Caco-2 (cell line): ENCODE results near the gene CAMK4. TPM values are rescaled to one million over a fixed set of nuclear protein-coding genes. Genes with fewer than 3 reads are reported as not detected.

Source experiments
- BruUV-seq: library from RNA; stranded (reverse); fragments of 400-500 nt; replicated peaks from 2 replicates; lab custom pipeline; 2021; lab: Mats Ljungman, UMichigan
- CTCF ChIA-PET: fragments of 300-600 bp; sonication (Branson Sonifier 250); formaldehyde crosslinking; loops from one replicate; lab custom pipeline; 2022; ENCODE audit warnings: antibody characterized with exemption; lab: Charles Lee
- POLR2A ChIA-PET: fragments of 300-600 bp; sonication (Branson Sonifier 250); formaldehyde crosslinking; loops from one replicate; lab custom pipeline; 2022; ENCODE audit warnings: antibody characterized with exemption; lab: Charles Lee
- DNase-seq, 2 experiments: peaks; one replicate each; pipeline versions ENCODE4 v3.0.0 to v3.0.0-alpha.2; 2020 to 2022
- H3K27me3 ChIP-seq: replicated peaks from 2 replicates; pipeline ENCODE4 v1.6.0; 2011; ENCODE audit warnings: low read length; ENCODE audit not compliant: control insufficient read depth, insufficient read depth
- H3K36me3 ChIP-seq: 2 replicates; pipeline ENCODE4 v1.5.1; 2011; ENCODE audit warnings: low read length; ENCODE audit not compliant: control insufficient read depth, insufficient read depth
- H3K4me1 ChIP-seq: fragments of 250-450 bp; sonication (Bioruptor Pico); 2 replicates; pipeline ENCODE4 v1.5.1; 2020; ENCODE audit warnings: mild to moderate bottlenecking
- H3K4me3 ChIP-seq: 2 replicates; pipeline ENCODE4 v1.5.1; 2011; ENCODE audit warnings: low read depth, mild to moderate bottlenecking, control low read depth, low read length
- H3K9me3 ChIP-seq: fragments of 250-450 bp; sonication (Bioruptor Pico); 2 replicates; pipeline ENCODE4 v1.5.1; 2020; ENCODE audit warnings: mild to moderate bottlenecking, moderate library complexity
- H3K27ac Mint-ChIP-seq: one replicate; pipeline ENCODE4 v1.8.0; 2022; ENCODE audit warnings: mixed read lengths; ENCODE audit not compliant: unreplicated experiment
- H3K27me3 Mint-ChIP-seq: one replicate; pipeline ENCODE4 v1.8.0; 2022; ENCODE audit warnings: mixed read lengths; ENCODE audit not compliant: insufficient read depth, unreplicated experiment
- H3K36me3 Mint-ChIP-seq: one replicate; pipeline ENCODE4 v1.8.0; 2022; ENCODE audit warnings: mild to moderate bottlenecking, mixed read lengths; ENCODE audit not compliant: insufficient read depth, unreplicated experiment
- H3K4me1 Mint-ChIP-seq: one replicate; pipeline ENCODE4 v1.8.0; 2022; ENCODE audit warnings: low read depth, mixed read lengths; ENCODE audit not compliant: unreplicated experiment
- H3K4me3 Mint-ChIP-seq: one replicate; pipeline ENCODE4 v1.8.0; 2022; ENCODE audit warnings: mild to moderate bottlenecking, moderate library complexity, mixed read lengths; ENCODE audit not compliant: unreplicated experiment
- H3K9me3 Mint-ChIP-seq: one replicate; pipeline ENCODE4 v1.8.0; 2022; ENCODE audit warnings: mixed read lengths; ENCODE audit not compliant: unreplicated experiment
- CTCF ChIP-seq, 2 experiments: fragments of 200-600 bp in 1 of 2; IDR thresholded peaks; 1 replicate in 1 of 2; 2 replicates in 1 of 2; pipeline versions ENCODE4 v1.5.1 to v1.8.0; 2011 to 2022; ENCODE audit warnings: antibody characterized with exemption in 1 of 2, control low read depth in 1 of 2, inconsistent platforms in 1 of 2, low read depth in 1 of 2, low read length in 1 of 2, mild to moderate bottlenecking in 1 of 2, moderate library complexity in 1 of 2; ENCODE audit not compliant: insufficient read depth in 1 of 2, severe bottlenecking in 1 of 2, unreplicated experiment in 1 of 2
- intact Hi-C: fragments of 100-400 bp; cut with micrococcal nuclease; formaldehyde crosslinking; loops from one replicate; pipeline ENCODE4 v1.10.0; 2022; ENCODE audit not compliant: unreplicated experiment
- total RNA-seq: library from RNA; stranded (reverse); gene quantifications from 2 replicates; pipeline ENCODE4 v1.2.3, GENCODE V29; 2022

The CAMK4 gene
- total RNA-seq, 1 experiment from 2014 or later: not detected

DNA sequence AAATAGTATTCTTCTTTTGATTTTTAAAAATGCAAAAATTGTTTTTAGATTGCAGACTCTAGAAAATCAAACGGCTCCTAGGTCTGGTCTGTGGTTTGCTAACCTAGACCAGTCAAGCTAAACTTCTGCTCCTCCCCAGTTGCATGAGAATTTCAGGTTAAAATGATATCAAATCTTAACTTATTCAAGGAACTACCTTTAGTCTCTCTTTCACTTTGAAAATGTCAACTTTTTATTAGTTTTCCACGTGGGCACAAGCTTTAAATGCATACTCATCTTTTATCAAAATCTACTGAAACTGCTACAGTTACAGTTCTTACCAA lies 8.8 kb downstream of the CAMK4 start:
- no peak overlapping the region for H3K27ac Mint-ChIP-seq
- no peaks in the 10 kb centered on the region for H3K9me3 Mint-ChIP-seq
- CTCF ChIA-PET: no interaction called here
- no peaks in the 10 kb centered on the region for H3K4me1 Mint-ChIP-seq
- no TSS peak for BruUV-seq
- H3K27me3 Mint-ChIP-seq: peaks cover 23% of the 10 kb centered on the region
- POLR2A ChIA-PET: no interaction called here
- H3K4me3 Mint-ChIP-seq: no peak overlapping the region
- no peak overlapping the region for H3K4me3 ChIP-seq
- no peak for DNase-seq
- TF ChIP-seq CTCF (IDR thresholded peaks at IDR 0.05; ENCODE audit: insufficient read depth in 1 of 2, low read depth in 1 of 2, low read length in 1 of 2, severe bottlenecking in 1 of 2, unreplicated experiment in 1 of 2): no peak
- H3K4me1 ChIP-seq: no peaks in the 10 kb centered on the region
- peaks cover 2% of the 10 kb centered on the region for H3K27me3 ChIP-seq
- no peaks in the 10 kb centered on the region for H3K36me3 Mint-ChIP-seq
- no peaks in the 10 kb centered on the region for H3K9me3 ChIP-seq
- H3K36me3 ChIP-seq: no peaks in the 10 kb centered on the region
- intact Hi-C loops: no loop called here

DNA sequence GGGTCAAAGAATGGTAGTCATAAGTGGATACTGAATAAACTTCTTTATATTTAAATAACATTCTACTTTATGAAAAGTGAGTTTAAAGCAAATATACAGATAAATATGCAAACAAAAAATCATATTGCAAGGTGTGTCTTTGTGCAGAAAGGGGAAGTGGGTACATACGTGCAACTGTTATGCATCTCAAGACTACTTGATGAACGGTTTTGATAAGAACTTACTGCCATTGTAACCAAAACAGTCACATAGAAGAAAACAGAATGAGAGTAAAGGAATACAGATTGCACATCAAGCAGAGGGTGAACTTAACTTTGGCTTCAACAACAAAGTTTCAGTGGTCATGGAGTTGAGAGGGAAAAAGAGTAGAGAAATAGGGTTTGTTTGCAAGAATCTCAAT lies 9.9 kb downstream of the CAMK4 start:
- H3K36me3 Mint-ChIP-seq: no peaks in the 10 kb centered on the region
- Histone ChIP-seq H3K4me3 (no peak overlapping the region), H3K4me1 (no peaks in the 10 kb centered on the region), H3K27me3 (peaks cover 2% of the 10 kb centered on the region), H3K36me3 (no peaks in the 10 kb centered on the region), H3K9me3 (no peaks in the 10 kb centered on the region)
- no peaks in the 10 kb centered on the region for H3K9me3 Mint-ChIP-seq
- ChIA-PET CTCF (no interaction called here), POLR2A (no interaction called here)
- no peak overlapping the region for H3K27ac Mint-ChIP-seq
- no peak for DNase-seq
- intact Hi-C loops: no loop called here
- BruUV-seq: no TSS peak
- no peak overlapping the region for H3K4me3 Mint-ChIP-seq
- TF ChIP-seq CTCF (IDR thresholded peaks at IDR 0.05; ENCODE audit: insufficient read depth in 1 of 2, low read depth in 1 of 2, low read length in 1 of 2, severe bottlenecking in 1 of 2, unreplicated experiment in 1 of 2): no peak
- H3K27me3 Mint-ChIP-seq: peaks cover 32% of the 10 kb centered on the region
- no peaks in the 10 kb centered on the region for H3K4me1 Mint-ChIP-seq

- Mint-ChIP-seq H3K27ac (no peak overlapping the region), H3K9me3 (no peaks in the 10 kb centered on the region), H3K4me1 (no peaks in the 10 kb centered on the region), H3K4me3 (no peak overlapping the region), H3K36me3 (no peaks in the 10 kb centered on the region), H3K27me3 (peaks cover 37% of the 10 kb centered on the region)
- no peaks in the 10 kb centered on the region for H3K4me1 ChIP-seq
- ChIA-PET POLR2A (no interaction called here), CTCF (no interaction called here)
- no peaks in the 10 kb centered on the region for H3K36me3 ChIP-seq
- no TSS peak for BruUV-seq
- no peak for DNase-seq
- intact Hi-C loops: no loop called here
- TF ChIP-seq CTCF (IDR thresholded peaks at IDR 0.05; ENCODE audit: insufficient read depth in 1 of 2, low read depth in 1 of 2, low read length in 1 of 2, severe bottlenecking in 1 of 2, unreplicated experiment in 1 of 2): no peak
- H3K4me3 ChIP-seq: no peak overlapping the region
- peaks cover 2% of the 10 kb centered on the region; the same call in 1 of the 2 replicates for H3K27me3 ChIP-seq
- no peaks in the 10 kb centered on the region for H3K9me3 ChIP-seq
Measured at GRCh38 chr5:111235635-111236034, 11.5 kb downstream of the CAMK4 start.
